GM12878 (cell line): ENCODE results near the gene FYTTD1. TPM values are rescaled to one million over a fixed set of nuclear protein-coding genes. Genes with fewer than 3 reads are reported as not detected.

Experiments used
- BACH1 ChIP-seq: fragments of 450-650 bp; IDR thresholded peaks from 2 replicates; pipeline ENCODE4 v1.6.1; 2017; ENCODE audit warnings: mild to moderate bottlenecking, borderline replicate concordance
- BHLHE40 ChIP-seq, 2 experiments: fragments of 450-650 bp in 1 of 2; IDR thresholded peaks; 2 replicates each; pipeline ENCODE4 v1.6.1; 2011 to 2017; ENCODE audit warnings: low read depth in 2 of 2, borderline replicate concordance in 1 of 2, improper control_type of control experiment in 1 of 2, low read length in 1 of 2, mild to moderate bottlenecking in 1 of 2
- DPF2 ChIP-seq: fragments of 450-650 bp; IDR thresholded peaks from 2 replicates; pipeline ENCODE4 v1.6.1; 2017; ENCODE audit warnings: mild to moderate bottlenecking
- GATAD2B ChIP-seq: fragments of 450-650 bp; conservative IDR thresholded peaks from 2 replicates; pipeline ENCODE4 v1.6.1; 2017; ENCODE audit warnings: low read depth, mild to moderate bottlenecking, moderate library complexity
- HDGF ChIP-seq: fragments of 450-650 bp; IDR thresholded peaks from 2 replicates; pipeline ENCODE4 v1.6.1; 2016; ENCODE audit warnings: antibody characterized with exemption
- KAT2A ChIP-seq: conservative IDR thresholded peaks from 2 replicates; pipeline ENCODE4 v1.6.1; 2011; ENCODE audit warnings: low read depth, low read length; ENCODE audit not compliant: control insufficient read depth
- NFYA ChIP-seq: IDR thresholded peaks from 2 replicates; pipeline ENCODE4 v1.6.1; 2011; ENCODE audit warnings: low read depth, mild to moderate bottlenecking, low read length, improper control_type of control experiment, borderline replicate concordance
- NFYB ChIP-seq: IDR thresholded peaks from 2 replicates; pipeline ENCODE4 v1.6.1; 2011; ENCODE audit warnings: low read depth, mild to moderate bottlenecking, low read length, improper control_type of control experiment, moderate library complexity; ENCODE audit not compliant: insufficient read depth
- NRF1 ChIP-seq: conservative IDR thresholded peaks from 2 replicates; pipeline ENCODE4 v1.6.1; 2011; ENCODE audit warnings: mild to moderate bottlenecking, low read depth, low read length, improper control_type of control experiment
- POLR2A ChIP-seq: IDR thresholded peaks from 2 replicates; pipeline ENCODE4 v1.6.1; 2011; ENCODE audit warnings: low read depth, mild to moderate bottlenecking, low read length
- POU2F2 ChIP-seq: IDR thresholded peaks from 3 replicates; pipeline ENCODE4 v1.6.1; 2011; ENCODE audit warnings: low read depth, mild to moderate bottlenecking, low read length, borderline replicate concordance
- RB1 ChIP-seq: fragments of 450-650 bp; formaldehyde crosslinking; IDR thresholded peaks from 2 replicates; pipeline ENCODE4 v1.6.1; 2017; ENCODE audit warnings: mild to moderate bottlenecking, borderline replicate concordance
- RBBP5 ChIP-seq: fragments of 200-600 bp; sonication (generic); conservative IDR thresholded peaks from 2 replicates; pipeline ENCODE4 v1.6.1; 2016
- RUNX3 ChIP-seq: IDR thresholded peaks from 2 replicates; pipeline ENCODE4 v1.6.1; 2012; ENCODE audit warnings: low read length, inconsistent platforms
- TAF1 ChIP-seq: IDR thresholded peaks from 2 replicates; pipeline ENCODE4 v1.6.1; 2011; ENCODE audit warnings: mild to moderate bottlenecking, low read depth, low read length, borderline replicate concordance
- TBL1XR1 ChIP-seq: IDR thresholded peaks from 2 replicates; pipeline ENCODE4 v1.6.1; 2012; ENCODE audit warnings: low read depth, low read length, improper control_type of control experiment
- TCF7 ChIP-seq: IDR thresholded peaks from 2 replicates; pipeline ENCODE4 v1.6.1; 2014; ENCODE audit warnings: antibody characterized with exemption, borderline replicate concordance
- ZNF217 ChIP-seq: fragments of 450-650 bp; IDR thresholded peaks from 2 replicates; pipeline ENCODE4 v1.6.1; 2017; ENCODE audit warnings: antibody characterized with exemption, mild to moderate bottlenecking
- polyA plus RNA-seq, 11 experiments: library from polyadenylated mRNA; depleted of rRNA in 4 of 11; unstranded in 6 of 11; stranded (reverse) in 5 of 11; fragments of >200 nt; fragmentation: Nextera tagmentation in 4 of 11; fragmentation: Illumina TruSeq in 1 of 11; extraction: Ambion mirVana in 4 of 11; extraction: Trizol in 1 of 11; gene quantifications; 1 replicate in 1 of 11; 2 replicates in 10 of 11; pipeline versions ENCODE4 v1.2.1 to v1.2.3, GENCODE V29; 2011 to 2016; ENCODE audit warnings: inconsistent platforms in 2 of 11, missing spikeins in 2 of 11, low read depth in 1 of 11
- total RNA-seq, 4 experiments: library from RNA; depleted of rRNA in 3 of 4; stranded (reverse); fragments of >200 nt in 3 of 4; fragmentation: Illumina TruSeq in 1 of 4; extraction: Trizol in 1 of 4; gene quantifications; 2 replicates each; pipeline versions ENCODE4 v1.2.1 to v1.2.3, GENCODE V29; 2013 to 2021
- TF ChIP-seq, protein P1 (sequence below): IDR thresholded peaks from 2 replicates; pipeline ENCODE4 v1.6.1; 2012; ENCODE audit warnings: low read depth, low read length, improper control_type of control experiment
- TF ChIP-seq, protein P2 (sequence below): fragments of 450-650 bp; formaldehyde crosslinking; IDR thresholded peaks from 2 replicates; pipeline ENCODE4 v1.4.0; 2022; ENCODE audit warnings: mild to moderate bottlenecking, moderate library complexity
- TF ChIP-seq, protein P3 (sequence below): IDR thresholded peaks from 2 replicates; pipeline ENCODE4 v1.6.1; 2012; ENCODE audit warnings: low read depth, low read length, improper control_type of control experiment
- TF ChIP-seq, protein P4 (sequence below): IDR thresholded peaks from 2 replicates; pipeline ENCODE4 v1.6.1; 2011; ENCODE audit warnings: mild to moderate bottlenecking, low read depth, low read length, moderate library complexity; ENCODE audit not compliant: insufficient replicate concordance
- TF ChIP-seq, protein P5 (sequence below): fragments of 450-650 bp; IDR thresholded peaks from 2 replicates; pipeline ENCODE4 v1.6.1; 2017; ENCODE audit warnings: low read depth, mild to moderate bottlenecking, moderate library complexity

The FYTTD1 gene
- total and polyA plus RNA-seq, 10 of the 15 experiments (the other 5 are each of a cell fraction or from before 2014, with no cell fraction given) = 25.5 to 101 (median 59.4) TPM

DNA sequence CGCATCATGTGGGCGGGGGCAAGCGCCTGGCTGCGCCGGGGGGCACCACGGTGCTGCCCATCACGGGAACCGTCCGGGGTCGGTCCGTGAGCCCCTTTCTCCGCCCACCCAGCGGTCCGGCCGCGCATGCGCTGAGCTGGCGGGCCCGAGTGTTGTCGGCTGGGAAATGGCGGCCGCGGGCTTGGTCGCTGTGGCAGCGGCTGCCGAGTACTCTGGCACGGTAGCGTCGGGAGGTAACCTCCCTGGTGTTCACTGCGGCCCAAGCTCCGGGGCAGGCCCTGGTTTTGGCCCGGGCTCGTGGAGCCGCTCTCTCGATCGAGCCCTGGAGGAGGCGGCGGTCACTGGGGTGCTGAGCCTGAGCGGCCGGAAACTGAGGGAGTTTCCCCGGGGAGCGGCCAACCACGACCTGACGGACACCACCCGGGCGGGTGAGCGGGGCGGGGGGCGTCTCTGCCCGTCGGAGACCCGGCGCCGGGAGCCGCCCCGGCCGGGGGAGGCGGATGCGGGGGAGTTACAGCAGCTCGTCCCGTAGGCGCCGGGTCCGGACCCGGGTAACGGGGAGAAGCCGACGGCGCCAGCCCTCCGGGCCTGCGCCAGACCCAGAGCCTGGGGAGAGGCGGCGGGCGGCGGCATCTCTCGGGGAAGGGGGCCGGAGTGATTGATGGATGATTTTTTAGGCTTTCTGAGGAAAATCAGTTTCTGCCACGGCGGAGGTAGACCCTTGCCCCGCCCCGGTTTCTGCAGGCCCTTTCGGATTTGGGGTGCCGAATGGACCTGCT lies 41.6 kb downstream of the FYTTD1 start, which contains the start of gene LRCH3 (continued):
- TF ChIP-seq NFYB (no peak), TBL1XR1 (peak; percentile 60; the same call in 1 of the 2 replicates), NRF1 (peak; percentile 75), RB1 (peak; percentile 90; the same call in 1 of the 2 replicates), DPF2 (peak; percentile 95), POU2F2 (peak; percentile 75; the same call in 2 of the 3 replicates), RUNX3 (peak; percentile 63), BHLHE40 (IDR thresholded peaks at IDR 0.05; ENCODE audit: borderline replicate concordance in 1 of 2, low read depth in 2 of 2, low read length in 1 of 2) (peak; percentile 43 to 71; a peak in 2 of 4 replicates), NFYA (no peak), POLR2A (peak; percentile 96), HDGF (peak; percentile 70; the same call in 1 of the 2 replicates), BACH1 (peak; percentile 88), TAF1 (peak; percentile 95), RBBP5 (0 out of 2 replicates have a peak, but pooled peaks have one; percentile 40), TCF7 (no peak), GATAD2B (peak; percentile 94), ZNF217 (no peak), KAT2A (no peak)
- TF ChIP-seq, protein P1, sequence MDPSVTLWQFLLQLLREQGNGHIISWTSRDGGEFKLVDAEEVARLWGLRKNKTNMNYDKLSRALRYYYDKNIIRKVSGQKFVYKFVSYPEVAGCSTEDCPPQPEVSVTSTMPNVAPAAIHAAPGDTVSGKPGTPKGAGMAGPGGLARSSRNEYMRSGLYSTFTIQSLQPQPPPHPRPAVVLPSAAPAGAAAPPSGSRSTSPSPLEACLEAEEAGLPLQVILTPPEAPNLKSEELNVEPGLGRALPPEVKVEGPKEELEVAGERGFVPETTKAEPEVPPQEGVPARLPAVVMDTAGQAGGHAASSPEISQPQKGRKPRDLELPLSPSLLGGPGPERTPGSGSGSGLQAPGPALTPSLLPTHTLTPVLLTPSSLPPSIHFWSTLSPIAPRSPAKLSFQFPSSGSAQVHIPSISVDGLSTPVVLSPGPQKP = peak; percentile 45
- TF ChIP-seq, protein P2, sequence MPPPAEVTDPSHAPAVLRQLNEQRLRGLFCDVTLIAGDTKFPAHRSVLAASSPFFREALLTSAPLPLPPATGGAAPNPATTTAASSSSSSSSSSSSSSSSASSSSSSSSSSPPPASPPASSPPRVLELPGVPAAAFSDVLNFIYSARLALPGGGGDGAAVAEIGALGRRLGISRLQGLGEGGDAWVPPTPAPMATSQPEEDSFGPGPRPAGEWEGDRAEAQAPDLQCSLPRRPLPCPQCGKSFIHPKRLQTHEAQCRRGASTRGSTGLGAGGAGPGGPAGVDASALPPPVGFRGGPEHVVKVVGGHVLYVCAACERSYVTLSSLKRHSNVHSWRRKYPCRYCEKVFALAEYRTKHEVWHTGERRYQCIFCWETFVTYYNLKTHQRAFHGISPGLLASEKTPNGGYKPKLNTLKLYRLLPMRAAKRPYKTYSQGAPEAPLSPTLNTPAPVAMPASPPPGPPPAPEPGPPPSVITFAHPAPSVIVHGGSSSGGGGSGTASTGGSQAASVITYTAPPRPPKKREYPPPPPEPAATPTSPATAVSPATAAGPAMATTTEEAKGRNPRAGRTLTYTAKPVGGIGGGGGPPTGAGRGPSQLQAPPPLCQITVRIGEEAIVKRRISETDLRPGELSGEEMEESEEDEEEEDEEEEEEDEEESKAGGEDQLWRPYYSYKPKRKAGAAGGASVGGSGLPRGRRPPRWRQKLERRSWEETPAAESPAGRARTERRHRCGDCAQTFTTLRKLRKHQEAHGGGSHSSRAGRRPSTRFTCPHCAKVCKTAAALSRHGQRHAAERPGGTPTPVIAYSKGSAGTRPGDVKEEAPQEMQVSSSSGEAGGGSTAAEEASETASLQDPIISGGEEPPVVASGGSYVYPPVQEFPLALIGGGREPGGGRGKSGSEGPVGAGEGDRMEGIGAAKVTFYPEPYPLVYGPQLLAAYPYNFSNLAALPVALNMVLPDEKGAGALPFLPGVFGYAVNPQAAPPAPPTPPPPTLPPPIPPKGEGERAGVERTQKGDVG = peak; percentile 53; the same call in 1 of the 2 replicates
- TF ChIP-seq, protein P3, sequence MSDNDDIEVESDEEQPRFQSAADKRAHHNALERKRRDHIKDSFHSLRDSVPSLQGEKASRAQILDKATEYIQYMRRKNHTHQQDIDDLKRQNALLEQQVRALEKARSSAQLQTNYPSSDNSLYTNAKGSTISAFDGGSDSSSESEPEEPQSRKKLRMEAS = 0 out of 2 replicates have a peak, but pooled peaks have one; percentile 33
- TF ChIP-seq, protein P4, sequence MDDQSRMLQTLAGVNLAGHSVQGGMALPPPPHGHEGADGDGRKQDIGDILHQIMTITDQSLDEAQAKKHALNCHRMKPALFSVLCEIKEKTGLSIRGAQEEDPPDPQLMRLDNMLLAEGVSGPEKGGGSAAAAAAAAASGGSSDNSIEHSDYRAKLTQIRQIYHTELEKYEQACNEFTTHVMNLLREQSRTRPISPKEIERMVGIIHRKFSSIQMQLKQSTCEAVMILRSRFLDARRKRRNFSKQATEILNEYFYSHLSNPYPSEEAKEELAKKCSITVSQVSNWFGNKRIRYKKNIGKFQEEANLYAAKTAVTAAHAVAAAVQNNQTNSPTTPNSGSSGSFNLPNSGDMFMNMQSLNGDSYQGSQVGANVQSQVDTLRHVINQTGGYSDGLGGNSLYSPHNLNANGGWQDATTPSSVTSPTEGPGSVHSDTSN = peak; percentile 60
- TF ChIP-seq, protein P5, sequence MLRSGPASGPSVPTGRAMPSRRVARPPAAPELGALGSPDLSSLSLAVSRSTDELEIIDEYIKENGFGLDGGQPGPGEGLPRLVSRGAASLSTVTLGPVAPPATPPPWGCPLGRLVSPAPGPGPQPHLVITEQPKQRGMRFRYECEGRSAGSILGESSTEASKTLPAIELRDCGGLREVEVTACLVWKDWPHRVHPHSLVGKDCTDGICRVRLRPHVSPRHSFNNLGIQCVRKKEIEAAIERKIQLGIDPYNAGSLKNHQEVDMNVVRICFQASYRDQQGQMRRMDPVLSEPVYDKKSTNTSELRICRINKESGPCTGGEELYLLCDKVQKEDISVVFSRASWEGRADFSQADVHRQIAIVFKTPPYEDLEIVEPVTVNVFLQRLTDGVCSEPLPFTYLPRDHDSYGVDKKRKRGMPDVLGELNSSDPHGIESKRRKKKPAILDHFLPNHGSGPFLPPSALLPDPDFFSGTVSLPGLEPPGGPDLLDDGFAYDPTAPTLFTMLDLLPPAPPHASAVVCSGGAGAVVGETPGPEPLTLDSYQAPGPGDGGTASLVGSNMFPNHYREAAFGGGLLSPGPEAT = peak; percentile 65
